Right cardiac atrium (tissue), 5 donors: ENCODE data around the gene PRMT9. TPM values are rescaled to one million over a fixed set of nuclear protein-coding genes. Genes with fewer than 3 reads are reported as not detected.

ENCODE experiments used
- ATAC-seq, 2 donors: fragments of 200-7000 bp; cut with Tn5 transposase; one replicate each; pipeline versions ENCODE4 v1.8.0 to v1.9.1; 2020; ENCODE audit warnings: moderate library complexity in 2 of 2, mild to moderate bottlenecking in 1 of 2
- DNase-seq, 3 donors: peaks; one replicate each; pipeline ENCODE4 v3.0.0-alpha.2; 2020
- H3K27ac ChIP-seq: one replicate; pipeline ENCODE4 v1.5.1; 2013; ENCODE audit warnings: mild to moderate bottlenecking, low read length, control low read depth, moderate library complexity
- H3K27me3 ChIP-seq: one replicate; pipeline ENCODE4 v1.6.1; 2013; ENCODE audit not compliant: control insufficient read depth, insufficient read depth
- H3K4me1 ChIP-seq: one replicate; pipeline ENCODE4 v1.6.1; 2013; ENCODE audit warnings: low read length; ENCODE audit not compliant: control insufficient read depth, insufficient read depth
- H3K4me3 ChIP-seq: one replicate; pipeline ENCODE4 v1.5.1; 2013; ENCODE audit warnings: low read length, control low read depth
- H3K9me3 ChIP-seq: one replicate; pipeline ENCODE4 v1.6.1; 2013; ENCODE audit warnings: low read length; ENCODE audit not compliant: control insufficient read depth
- WGBS: extraction: QIAGEN DNeasy Blood & Tissue Kit; methylation state at CpG from one replicate; pipeline ENCODE4 v1.1.7; 2013; 5-methylcytosine and 5-hydroxymethylcytosine counted together
- intact Hi-C, 4 donors: fragments of 100-400 bp; cut with DNase I; formaldehyde crosslinking; loops; one replicate each; pipeline versions ENCODE4 v1.11.0 to v1.14.0; 2022 to 2023
- polyA plus RNA-seq: library from polyadenylated mRNA; stranded (reverse); fragments of 200-250 nt; gene quantifications from one replicate; pipeline ENCODE4 v1.2.3, GENCODE V29; 2013
- total RNA-seq, 4 donors: library from RNA; stranded (reverse); fragmentation: NEBNext Ultra II Directional; extraction: Animal tissue kit (Norgen Biotek cat#: 25700); gene quantifications; one replicate each; pipeline ENCODE4 v1.2.1, GENCODE V29; 2021
- donor health status: healthy with polysubstance abuse.
- donor health status: DM: no; HTN: yes; CAD: no.
- donor health status: DM: no; HTN: no; CAD: no.
- donor health status: DM: no; HTN: yes; CAD: no; lungs with severe emphysema.
- donor health status: DM: yes; HTN: yes; CAD: no.

PRMT9 gene
- total and polyA plus RNA-seq, 5 donors = 4.9 to 7.1 (median 6.1) TPM

- WGBS = under 1% methylated on average over 37 of the region's 37 CpGs
- intact Hi-C loops = no loop called here
Measured at GRCh38 chr4:147617173-147617840, 66.7 kb downstream of the PRMT9 start, which contains the start of gene TMEM184C. TMEM184C (plus strand) TSS chr4:147617397; CDS start chr4:147617957, 560 bp downstream.

GRCh38 chr4:147616849-147617172, 67.2 kb downstream of the PRMT9 start:
- H3K27ac ChIP-seq = no peak overlapping the region
- 32% methylated on average over 6 of the region's 6 CpGs for WGBS

More at GRCh38 chr4:147617173-147617840, 66.7 kb downstream of the PRMT9 start, which contains the start of gene TMEM184C:
- peak within 1 kb of the TSS; percentile 51 for H3K27ac ChIP-seq
- no peaks in the 10 kb centered on the region for H3K9me3 ChIP-seq
- ATAC-seq (peak; percentile 99 to 100), DNase-seq (peak; percentile 98 to 100 (median 99))
- peak within 1 kb of the TSS; percentile 81 for H3K4me3 ChIP-seq
- H3K4me1 ChIP-seq = peaks cover 4% of the 10 kb centered on the region
- no peaks in the 10 kb centered on the region for H3K27me3 ChIP-seq

DNA sequence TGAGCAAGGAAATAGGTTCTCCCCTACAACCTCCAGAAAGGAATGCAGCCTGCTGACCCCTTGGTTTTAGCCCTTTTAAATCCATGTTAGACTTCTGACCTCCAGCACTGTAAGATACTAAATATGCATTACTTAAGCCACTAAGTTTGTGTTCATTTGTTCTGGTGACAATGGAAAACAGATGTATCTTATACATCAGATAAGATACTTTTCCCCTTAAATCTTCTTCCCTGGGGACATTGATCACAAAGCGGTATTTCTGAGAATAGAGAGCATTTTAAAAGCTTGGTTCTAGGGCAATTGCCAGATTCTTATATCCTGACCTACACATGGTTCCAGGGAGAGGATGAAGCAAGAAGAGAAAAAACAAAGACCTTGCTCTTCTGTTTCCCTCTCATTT, 73.3 kb downstream of the PRMT9 start:
- Histone ChIP-seq H3K4me1 (no peaks in the 10 kb centered on the region), H3K27ac (no peak overlapping the region), H3K9me3 (no peaks in the 10 kb centered on the region), H3K4me3 (no peak overlapping the region), H3K27me3 (no peaks in the 10 kb centered on the region)
- intact Hi-C loops = no loop called here
- WGBS = 77% methylated on average over 1 of the region's 1 CpG
- DNase-seq (no peak), ATAC-seq (no peak)

More at GRCh38 chr4:147616849-147617172, 67.2 kb downstream of the PRMT9 start:
- peak overlapping the region; percentile 81 for H3K4me3 ChIP-seq
- H3K4me1 ChIP-seq = peaks cover 4% of the 10 kb centered on the region
- ATAC-seq = no peak
- H3K9me3 ChIP-seq = no peaks in the 10 kb centered on the region
- no peak for DNase-seq
- intact Hi-C loops = no loop called here
- no peaks in the 10 kb centered on the region for H3K27me3 ChIP-seq

DNA sequence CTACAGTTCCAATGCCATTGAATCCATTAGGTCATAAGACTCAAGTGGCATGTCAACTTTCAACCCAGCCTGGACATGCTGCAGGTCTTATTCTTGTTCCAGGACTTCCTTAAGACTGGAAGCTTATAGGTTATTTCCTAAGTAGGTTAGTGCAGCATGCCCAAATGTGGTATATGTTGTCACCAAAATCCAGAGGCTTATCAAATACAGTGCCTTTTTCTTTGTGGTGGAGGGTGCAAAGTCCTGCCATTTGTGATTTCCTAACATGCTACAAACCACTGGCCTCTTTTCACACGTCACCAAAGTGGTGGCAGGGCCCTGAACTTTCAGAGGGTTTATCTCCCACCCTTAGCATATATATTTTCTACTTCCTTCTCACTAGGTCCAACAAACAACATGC, 76.5 kb downstream of the PRMT9 start:
- ATAC-seq (no peak), DNase-seq (no peak)
- H3K27me3 ChIP-seq = no peaks in the 10 kb centered on the region
- no peak overlapping the region for H3K4me3 ChIP-seq
- no peaks in the 10 kb centered on the region for H3K4me1 ChIP-seq
- H3K27ac ChIP-seq = no peak overlapping the region
- intact Hi-C loops = no loop called here
- no peaks in the 10 kb centered on the region for H3K9me3 ChIP-seq
- 75% methylated on average over 1 of the region's 1 CpG for WGBS

GRCh38 chr4:147605499-147605898, 78.5 kb downstream of the PRMT9 start:
- no peak overlapping the region for H3K4me3 ChIP-seq
- DNase-seq (no peak), ATAC-seq (no peak)
- H3K9me3 ChIP-seq = no peaks in the 10 kb centered on the region
- no peaks in the 10 kb centered on the region for H3K4me1 ChIP-seq
- no peak overlapping the region for H3K27ac ChIP-seq
- no peaks in the 10 kb centered on the region for H3K27me3 ChIP-seq
- intact Hi-C loops = no loop called here

DNA sequence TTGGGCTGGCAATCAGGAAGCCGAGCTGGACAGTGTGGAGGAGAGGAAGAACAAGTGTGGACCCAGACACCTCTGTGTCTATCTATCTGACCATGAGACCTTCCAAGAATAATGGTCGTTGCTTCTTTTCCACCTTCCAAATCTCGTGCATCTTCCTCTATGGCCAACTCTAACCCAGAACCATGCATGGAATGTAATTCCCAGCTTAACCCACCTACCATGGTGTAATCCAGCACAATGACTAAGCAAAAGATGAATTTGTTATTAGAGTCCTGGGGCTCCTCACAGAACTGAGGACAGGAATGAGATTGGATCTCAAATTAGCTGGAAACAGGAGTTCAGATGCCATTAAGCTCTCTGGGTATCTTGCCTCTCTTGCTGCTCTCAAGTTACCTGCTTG, 84.2 kb downstream of the PRMT9 start:
- Histone ChIP-seq H3K27me3 (no peaks in the 10 kb centered on the region), H3K4me1 (no peaks in the 10 kb centered on the region), H3K9me3 (no peaks in the 10 kb centered on the region), H3K4me3 (no peak overlapping the region), H3K27ac (no peak overlapping the region)
- 76% methylated on average over 3 of the region's 3 CpGs for WGBS
- intact Hi-C loops = loop anchor here in 2 of 4 donors (10.0 kb wide), 2 partner anchors 575 to 585 kb away; no protein-coding TSS in a partner anchor
- ATAC-seq = no peak
- DNase-seq = no peak

DNA sequence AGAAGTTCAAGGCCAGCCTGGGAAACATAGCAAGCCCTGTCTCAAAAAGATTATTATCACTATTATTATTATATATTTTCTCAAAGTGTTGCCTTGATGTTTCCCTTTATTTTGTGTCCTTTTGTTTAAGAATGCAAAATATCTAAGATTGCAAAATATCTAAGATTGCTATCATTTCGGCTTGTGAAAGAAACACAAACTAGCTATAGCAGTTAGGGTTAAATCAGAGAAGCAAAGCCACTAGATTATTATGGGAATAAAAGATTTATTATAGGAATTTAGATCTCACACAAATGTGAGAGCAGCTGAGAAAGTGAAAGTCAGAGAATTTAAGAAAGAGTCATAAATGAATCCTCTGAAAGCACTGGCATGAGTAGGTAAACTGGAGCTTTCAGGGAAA, 84.8 kb downstream of the PRMT9 start:
- Histone ChIP-seq H3K9me3 (no peaks in the 10 kb centered on the region), H3K4me3 (no peak overlapping the region), H3K27ac (no peak overlapping the region), H3K4me1 (no peaks in the 10 kb centered on the region), H3K27me3 (no peaks in the 10 kb centered on the region)
- WGBS = 94% methylated on average over 1 of the region's 1 CpG
- intact Hi-C loops = loop anchor here in 2 of 4 donors (10.0 kb wide), 2 partner anchors 574 to 584 kb away; no protein-coding TSS in a partner anchor
- DNase-seq (no peak), ATAC-seq (no peak)

- Histone ChIP-seq H3K4me3 (no peak overlapping the region), H3K4me1 (no peaks in the 10 kb centered on the region), H3K27ac (no peak overlapping the region), H3K27me3 (no peaks in the 10 kb centered on the region), H3K9me3 (no peaks in the 10 kb centered on the region)
- DNase-seq (no peak), ATAC-seq (no peak)
- whole genome bisulfite sequencing = 83% methylated on average over 2 of the region's 2 CpGs
- intact Hi-C loops = loop anchor here in 2 of 4 donors (10.0 kb wide), 2 partner anchors 573 to 583 kb away; no protein-coding TSS in a partner anchor
Measured at GRCh38 chr4:147597561-147597960, 86.4 kb downstream of the PRMT9 start.

- H3K4me3 ChIP-seq = no peak overlapping the region
- H3K9me3 ChIP-seq = no peaks in the 10 kb centered on the region
- no peak overlapping the region for H3K27ac ChIP-seq
- ATAC-seq (no peak), DNase-seq (no peak)
- no peaks in the 10 kb centered on the region for H3K27me3 ChIP-seq
- no peaks in the 10 kb centered on the region for H3K4me1 ChIP-seq
- 0% methylated on average over 1 of the region's 1 CpG for WGBS
- intact Hi-C loops = loop anchor here in 2 of 4 donors (10.0 kb wide), 2 partner anchors 572 to 582 kb away; no protein-coding TSS in a partner anchor
Measured at GRCh38 chr4:147596981-147597380, 87.0 kb downstream of the PRMT9 start.

GRCh38 chr4:147596377-147596776, 87.6 kb downstream of the PRMT9 start:
- ATAC-seq = no peak
- 74% methylated on average over 1 of the region's 1 CpG for WGBS

GRCh38 chr4:147594578-147594977, 89.4 kb downstream of the PRMT9 start:
- Histone ChIP-seq H3K27ac (no peak overlapping the region), H3K9me3 (no peaks in the 10 kb centered on the region), H3K4me1 (no peaks in the 10 kb centered on the region), H3K4me3 (no peak overlapping the region), H3K27me3 (no peaks in the 10 kb centered on the region)
- WGBS = 68% methylated on average over 2 of the region's 2 CpGs
- DNase-seq (no peak), ATAC-seq (no peak)
- intact Hi-C loops = loop anchor here (5.0 to 10.0 kb wide), 4 partner anchors 482 to 580 kb away; no protein-coding TSS in a partner anchor

More at GRCh38 chr4:147596377-147596776, 87.6 kb downstream of the PRMT9 start:
- Histone ChIP-seq H3K4me3 (no peak overlapping the region), H3K4me1 (no peaks in the 10 kb centered on the region), H3K27me3 (no peaks in the 10 kb centered on the region), H3K27ac (no peak overlapping the region), H3K9me3 (no peaks in the 10 kb centered on the region)
- no peak for DNase-seq
- intact Hi-C loops = loop anchor here in 2 of 4 donors (10.0 kb wide), 2 partner anchors 572 to 582 kb away; no protein-coding TSS in a partner anchor
